Fibroblast of skin of right quadriceps (primary cell): ENCODE results near the gene ACP7.
"Not testable (repeated sequence)": the region's sequence is repeated elsewhere in the genome, so short reads cannot be mapped to it uniquely, and the experiment has no call there.

Experiments used
- DNase-seq: peaks from one replicate; pipeline ENCODE4 v3.0.0-alpha.2; 2013

ACP7 gene

GRCh38 chr19:39110263-39110967 lies 26.2 kb downstream of the ACP7 start:
- DNase-seq: no peak

DNA sequence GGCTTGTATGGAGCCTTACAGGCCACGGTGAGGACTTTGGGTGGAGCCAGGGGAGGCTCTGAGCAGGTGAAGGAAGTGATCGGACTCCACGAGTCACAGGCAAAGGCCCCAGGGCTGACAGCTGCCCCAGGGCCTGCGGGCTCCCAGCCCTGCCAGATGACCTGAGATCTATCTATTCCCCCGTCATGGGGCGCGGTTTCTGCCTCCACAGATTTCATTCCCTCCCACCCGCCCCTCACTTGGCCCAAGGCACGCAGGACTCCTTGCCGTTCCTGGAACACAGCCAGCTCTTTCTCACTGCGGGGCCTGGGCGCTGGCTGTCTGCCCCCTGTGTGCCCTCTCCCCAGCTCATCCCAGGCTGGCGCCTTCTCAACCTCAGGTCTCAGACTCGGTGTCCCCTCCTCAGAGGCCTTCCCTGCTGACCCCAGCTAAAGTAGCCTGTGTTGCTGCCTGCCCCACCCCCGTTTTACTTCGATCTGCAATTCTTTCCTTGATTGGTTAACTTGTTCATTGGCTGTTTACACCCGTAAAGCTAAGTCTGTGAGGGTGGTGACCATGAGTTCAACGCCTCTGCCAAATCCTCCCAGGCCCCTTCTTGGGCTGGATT lies 27.5 kb downstream of the ACP7 start:
- no peak for DNase-seq

GRCh38 chr19:39112338-39112890 lies 28.2 kb downstream of the ACP7 start:
- no peak for DNase-seq

GRCh38 chr19:39113199-39113598 lies 29.0 kb downstream of the ACP7 start:
- no peak for DNase-seq

- DNase-seq: no peak
Measured at GRCh38 chr19:39115105-39115847, 31.1 kb downstream of the ACP7 start.

GRCh38 chr19:39117023-39117422 lies 32.9 kb downstream of the ACP7 start:
- DNase-seq: not testable (repeated sequence)

GRCh38 chr19:39119830-39120229 lies 35.7 kb downstream of the ACP7 start:
- no peak for DNase-seq

GRCh38 chr19:39122934-39123731 lies 39.0 kb downstream of the ACP7 start:
- DNase-seq: no peak

DNA sequence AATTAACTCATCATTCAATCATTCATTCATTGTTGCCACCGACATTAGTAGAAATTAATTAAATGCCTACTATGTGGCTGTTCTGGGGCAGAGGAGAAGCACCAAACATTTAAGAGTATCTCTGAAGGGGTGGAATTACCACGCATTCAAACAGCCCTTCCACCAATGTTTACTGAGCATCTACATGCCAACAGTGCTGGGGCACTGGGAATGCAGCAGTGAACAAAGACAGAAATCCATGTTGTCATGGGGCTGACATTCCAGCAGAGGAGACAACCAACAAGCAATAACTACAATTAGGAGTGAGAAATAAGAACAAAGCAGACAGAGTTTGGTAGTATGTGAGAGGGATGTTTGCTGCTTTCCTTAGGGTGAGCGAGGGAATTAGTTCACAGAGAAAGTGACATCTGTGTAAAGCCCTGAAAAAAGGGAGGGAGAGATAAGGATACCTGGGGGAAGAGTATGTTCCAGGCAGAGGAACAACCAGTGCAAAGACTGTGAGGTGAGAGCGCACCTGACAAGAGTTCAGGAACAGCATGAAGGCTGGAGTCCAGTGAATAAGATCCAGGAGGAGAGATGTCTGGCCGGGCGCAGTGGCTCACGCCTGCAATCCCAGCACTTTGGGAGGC lies 40.1 kb downstream of the ACP7 start:
- DNase-seq: no peak

DNA sequence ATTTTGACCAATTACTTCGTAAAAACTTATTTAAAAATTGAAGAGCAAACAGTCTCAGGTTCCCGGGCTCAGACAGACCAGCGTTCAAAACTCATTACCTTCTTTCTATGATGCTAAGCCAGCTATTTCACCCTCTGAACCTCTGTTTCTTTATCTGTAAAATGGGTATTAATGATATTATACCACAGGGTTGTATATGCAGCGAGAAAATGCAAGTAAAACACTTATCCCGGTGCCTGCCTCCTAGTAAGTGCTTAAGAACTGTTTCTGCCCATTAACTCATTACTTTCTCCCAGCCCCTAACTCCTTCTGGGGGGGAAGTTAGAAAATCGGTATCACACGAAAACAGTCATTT lies 41.0 kb downstream of the ACP7 start:
- DNase-seq: no peak

GRCh38 chr19:39125554-39126311 lies 41.6 kb downstream of the ACP7 start, which contains the start of gene PAK4:
Gene PAK4 (plus strand): TSS chr19:39125786. CDS start chr19:39169554, 43,768 bp downstream.
- peak; percentile 98 for DNase-seq

DNA sequence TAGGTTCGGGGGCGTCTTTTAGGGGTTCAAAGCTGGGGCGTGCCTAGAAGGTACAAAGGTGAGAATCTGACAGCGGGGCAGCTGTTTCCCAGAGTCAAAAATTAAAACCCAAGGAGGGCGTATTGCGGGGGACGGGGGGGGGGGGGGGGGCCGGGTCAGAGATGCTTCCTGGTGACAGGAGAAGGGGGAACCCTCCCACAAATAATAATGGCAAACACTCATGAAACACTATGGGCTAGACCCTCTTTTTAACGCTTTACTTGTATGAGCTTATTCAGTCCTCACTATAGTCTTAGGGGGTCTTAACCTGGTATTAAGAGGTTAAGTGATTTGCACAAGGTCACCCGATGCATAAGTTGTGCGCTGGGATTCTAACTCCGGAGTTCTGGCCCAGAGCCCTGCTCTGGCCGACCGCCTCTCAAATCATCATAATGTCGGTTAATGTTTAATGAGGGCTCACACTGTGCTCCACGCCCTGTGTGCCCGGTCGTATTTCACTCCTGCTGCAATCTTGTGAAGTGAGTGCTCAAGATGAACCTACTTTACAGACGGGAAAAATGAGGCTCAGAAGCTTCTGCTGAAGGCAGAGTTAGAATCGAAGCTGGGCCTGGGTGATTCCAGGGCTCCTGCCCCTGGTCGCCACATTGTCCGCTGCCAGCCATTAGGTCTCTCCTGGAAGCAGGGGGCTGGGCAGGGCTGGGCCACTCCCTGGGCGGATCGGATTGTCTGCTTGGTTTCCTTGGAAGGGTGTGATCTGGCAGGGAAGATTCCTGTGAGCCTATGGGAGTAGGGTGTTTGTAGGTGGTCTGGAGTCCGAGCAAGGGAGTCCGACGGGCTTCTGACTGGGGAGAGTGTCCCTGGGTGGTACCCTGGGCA lies 42.4 kb downstream of the ACP7 start:
- peak; percentile 21 for DNase-seq

GRCh38 chr19:39127812-39128515 lies 43.8 kb downstream of the ACP7 start:
- DNase-seq: no peak

- DNase-seq: no peak
Measured at GRCh38 chr19:39128516-39129079, 44.4 kb downstream of the ACP7 start.

DNA sequence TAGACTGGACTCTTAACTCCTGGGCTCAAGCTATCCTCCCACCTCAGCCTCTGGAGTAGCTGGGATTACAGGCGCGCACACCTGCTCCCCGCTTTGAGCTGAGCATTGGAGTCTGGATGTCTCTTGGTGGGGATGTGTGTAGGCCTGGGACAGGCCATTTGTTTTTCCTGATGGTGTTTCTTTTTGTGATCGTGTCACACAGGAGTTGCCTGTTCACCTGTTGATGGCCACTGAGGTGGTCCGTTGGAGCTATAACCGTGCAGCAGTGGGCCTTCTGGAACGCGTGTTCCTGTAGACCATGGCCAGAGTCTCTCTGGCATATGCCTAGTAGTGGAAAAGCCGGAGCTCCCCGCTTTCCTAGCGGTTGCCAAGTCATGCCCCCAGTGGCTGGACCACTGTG lies 44.9 kb downstream of the ACP7 start:
- DNase-seq: no peak

GRCh38 chr19:39130337-39131254 lies 46.4 kb downstream of the ACP7 start:
- no peak for DNase-seq

- no peak for DNase-seq
Measured at GRCh38 chr19:39131255-39131755, 47.1 kb downstream of the ACP7 start.

DNA sequence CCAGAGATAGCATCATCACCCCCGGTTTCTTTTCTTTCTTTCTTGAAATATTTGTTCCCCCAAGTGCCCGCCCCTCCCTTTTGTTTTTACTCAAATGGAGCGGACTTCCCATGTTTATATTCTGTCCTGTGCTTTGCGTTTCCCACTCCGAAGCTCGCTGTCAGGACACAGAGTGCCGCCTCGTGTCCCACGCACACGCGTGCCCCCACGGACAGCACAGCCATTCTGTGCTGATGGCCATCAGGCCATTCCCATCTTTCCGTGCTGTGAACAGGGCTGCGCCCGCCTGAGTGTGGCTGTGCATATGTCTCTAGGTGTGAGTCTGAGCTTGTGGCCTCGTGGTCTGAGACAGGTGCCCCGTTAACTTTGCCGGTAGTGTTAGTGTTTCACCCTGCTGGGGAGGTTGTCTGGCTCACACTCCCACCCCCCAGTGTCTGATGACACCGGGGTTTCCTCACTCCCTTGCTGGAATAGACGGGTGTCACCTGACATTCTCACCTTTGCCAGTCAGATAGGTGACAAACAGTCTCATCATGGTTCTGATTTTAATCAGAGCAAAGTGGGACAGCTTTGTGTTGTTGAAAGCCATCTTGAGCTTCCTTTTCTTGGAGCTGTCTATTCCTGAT lies 48.3 kb downstream of the ACP7 start:
- no peak for DNase-seq
